Measurements from ENCODE around the gene SGCD. TPM values are rescaled to one million over a fixed set of nuclear protein-coding genes. Genes with fewer than 3 reads are reported as not detected.

Gene SGCD
- total and polyA plus RNA-seq, 2 of the 4 experiments (the other 2 are of a cell fraction), result 5.8 to 10.6 TPM

DNA sequence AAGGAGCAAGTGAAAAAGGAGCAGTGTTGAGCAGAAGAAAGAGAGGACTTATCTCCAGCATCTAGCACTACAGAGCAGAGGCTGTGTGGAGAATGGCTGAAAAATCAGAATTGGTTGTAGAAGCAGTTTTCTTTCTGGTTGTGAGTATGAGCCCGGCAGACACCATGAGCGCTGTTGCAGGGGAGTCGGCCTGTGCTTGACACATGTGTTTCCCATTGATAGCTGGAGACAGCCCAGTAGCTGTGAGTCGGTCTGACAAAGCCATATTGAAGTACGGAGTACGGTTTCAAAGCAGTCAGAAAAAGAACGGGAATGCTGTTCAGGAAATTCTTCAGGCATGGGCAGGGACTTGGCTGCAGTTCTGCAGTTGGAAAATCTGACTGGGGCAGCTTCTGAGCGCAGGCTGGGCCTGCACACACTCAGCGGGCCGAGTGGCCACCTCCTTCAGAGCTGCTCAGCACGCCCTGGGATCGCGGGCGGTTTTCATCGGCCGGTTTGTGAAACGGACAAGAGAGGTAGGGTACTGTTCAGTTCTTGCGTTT lies at the start of gene SGCD (continued):
- TF ChIP-seq, protein P1, sequence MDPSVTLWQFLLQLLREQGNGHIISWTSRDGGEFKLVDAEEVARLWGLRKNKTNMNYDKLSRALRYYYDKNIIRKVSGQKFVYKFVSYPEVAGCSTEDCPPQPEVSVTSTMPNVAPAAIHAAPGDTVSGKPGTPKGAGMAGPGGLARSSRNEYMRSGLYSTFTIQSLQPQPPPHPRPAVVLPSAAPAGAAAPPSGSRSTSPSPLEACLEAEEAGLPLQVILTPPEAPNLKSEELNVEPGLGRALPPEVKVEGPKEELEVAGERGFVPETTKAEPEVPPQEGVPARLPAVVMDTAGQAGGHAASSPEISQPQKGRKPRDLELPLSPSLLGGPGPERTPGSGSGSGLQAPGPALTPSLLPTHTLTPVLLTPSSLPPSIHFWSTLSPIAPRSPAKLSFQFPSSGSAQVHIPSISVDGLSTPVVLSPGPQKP (IDR thresholded peaks at IDR 0.05; ENCODE audit: borderline replicate concordance, low read depth, low read length), result no peak
- TF ChIP-seq MAFK (IDR thresholded peaks at IDR 0.05; ENCODE audit: low read depth, low read length) (no peak), MXI1 (IDR thresholded peaks at IDR 0.05; ENCODE audit: borderline replicate concordance, low read depth, low read length) (peak; percentile 38; the same call in 1 of the 2 replicates), BHLHE40 (IDR thresholded peaks at IDR 0.05; ENCODE audit: low read depth, low read length) (no peak), POLR2A (IDR thresholded peaks at IDR 0.05; ENCODE audit: low read depth, low read length) (peak; percentile 56)

DNA sequence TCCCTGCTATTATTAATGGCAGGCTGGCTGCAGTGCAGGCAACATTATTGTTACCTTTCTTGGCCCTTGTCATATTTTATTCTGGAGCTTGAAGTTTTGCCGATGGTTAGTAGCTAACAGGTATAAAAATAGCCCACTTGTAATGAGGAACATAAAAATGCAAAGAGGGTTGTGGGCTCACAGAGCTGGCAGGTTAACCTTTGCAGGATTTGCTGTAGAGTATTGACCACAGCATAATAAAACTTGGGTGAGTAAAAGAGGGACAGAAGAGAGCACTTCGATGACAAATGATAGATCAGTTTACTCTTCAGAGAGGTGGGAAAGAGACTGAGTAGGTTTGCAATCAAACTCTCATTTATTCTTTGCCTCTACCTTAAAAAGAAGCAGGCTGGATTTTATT lies 49.7 kb upstream of the SGCD start:
- Histone ChIP-seq H3K4me3 (ENCODE audit: insufficient read depth, low read depth, low read length) (no peak overlapping the region), H3K27ac (ENCODE audit: insufficient read depth, low read length) (no peak overlapping the region), H3K4me2 (ENCODE audit: low read depth, low read length) (no peak overlapping the region), H3K9ac (ENCODE audit: low read depth, low read length) (no peak overlapping the region), H3K36me3 (ENCODE audit: control insufficient read depth, insufficient read depth, low read length) (no peaks in the 10 kb centered on the region), H2AK5ac (ENCODE audit: low read depth, low read length) (no peak overlapping the region), H2BK15ac (ENCODE audit: low read depth, low read length) (no peak overlapping the region), H3K27me3 (ENCODE audit: control insufficient read depth, insufficient read depth, low read length) (no peaks in the 10 kb centered on the region), H3K4me1 (ENCODE audit: control insufficient read depth, insufficient read depth, low read length) (peaks cover 3% of the 10 kb centered on the region), H3K9me3 (ENCODE audit: control insufficient read depth, insufficient read depth, low read length) (no peaks in the 10 kb centered on the region), H3K18ac (ENCODE audit: low read depth, low read length) (no peak overlapping the region), H2BK120ac (ENCODE audit: low read depth, low read length) (no peak overlapping the region), H3K23ac (ENCODE audit: low read depth, low read length) (no peak overlapping the region), H2BK5ac (ENCODE audit: low read depth, low read length, poor library complexity, severe bottlenecking) (no peak overlapping the region), H4K8ac (ENCODE audit: low read depth in 2 of 2, low read length in 2 of 2) (no peak overlapping the region), H2AFZ (replicated peaks; ENCODE audit: low read length, poor library complexity) (no peak overlapping the region), H3K79me1 (ENCODE audit: low read depth in 1 of 2, low read length in 2 of 2) (no peaks in the 10 kb centered on the region), H4K5ac (ENCODE audit: low read depth, low read length) (no peak overlapping the region; the same call in 1 of the 2 replicates), H2AK9ac (replicated peaks; ENCODE audit: low read depth, low read length, poor library complexity) (no peak overlapping the region), H3K9me1 (ENCODE audit: insufficient read depth, low read length) (0 out of 2 replicates have a peak, but pooled peaks cover 2% of the 10 kb centered on the region), H4K20me1 (ENCODE audit: insufficient read depth, low read length) (no peaks in the 10 kb centered on the region), H4K91ac (ENCODE audit: insufficient read depth, low read depth, low read length) (no peak overlapping the region), H3K14ac (replicated peaks; ENCODE audit: low read depth, low read length) (no peak overlapping the region), H2BK20ac (ENCODE audit: low read depth, low read length) (no peak overlapping the region), H3K4ac (ENCODE audit: low read depth, low read length) (no peak overlapping the region), H3K56ac (ENCODE audit: extremely low read depth, insufficient read depth, low read length) (no peak overlapping the region)
- dilution Hi-C loops (cut with HindIII; ENCODE audit: low sequenced_read_pairs, unreplicated experiment) (no loop called here), in situ Hi-C loops (cut with MboI; ENCODE audit: low sequenced_read_pairs) (no loop called here), intact Hi-C loops (cut with micrococcal nuclease) (no loop called here)
- 50% methylated on average over 1 of the region's 2 CpGs; no CpG with 5 or more reads in 1 of the 2 experiments for WGBS, 2 experiments (ENCODE audit: extremely low coverage in 2 of 2, insufficient read length in 1 of 2)
- TF ChIP-seq MXI1 (IDR thresholded peaks at IDR 0.05; ENCODE audit: borderline replicate concordance, low read depth, low read length), result no peak
- TF ChIP-seq, protein P1 (IDR thresholded peaks at IDR 0.05; ENCODE audit: borderline replicate concordance, low read depth, low read length), result no peak
- no peak for TF ChIP-seq POLR2A (IDR thresholded peaks at IDR 0.05; ENCODE audit: low read depth, low read length)
- TF ChIP-seq CHD1 (IDR thresholded peaks at IDR 0.05; ENCODE audit: low read depth, low read length), result no peak
- TF ChIP-seq, protein P2, sequence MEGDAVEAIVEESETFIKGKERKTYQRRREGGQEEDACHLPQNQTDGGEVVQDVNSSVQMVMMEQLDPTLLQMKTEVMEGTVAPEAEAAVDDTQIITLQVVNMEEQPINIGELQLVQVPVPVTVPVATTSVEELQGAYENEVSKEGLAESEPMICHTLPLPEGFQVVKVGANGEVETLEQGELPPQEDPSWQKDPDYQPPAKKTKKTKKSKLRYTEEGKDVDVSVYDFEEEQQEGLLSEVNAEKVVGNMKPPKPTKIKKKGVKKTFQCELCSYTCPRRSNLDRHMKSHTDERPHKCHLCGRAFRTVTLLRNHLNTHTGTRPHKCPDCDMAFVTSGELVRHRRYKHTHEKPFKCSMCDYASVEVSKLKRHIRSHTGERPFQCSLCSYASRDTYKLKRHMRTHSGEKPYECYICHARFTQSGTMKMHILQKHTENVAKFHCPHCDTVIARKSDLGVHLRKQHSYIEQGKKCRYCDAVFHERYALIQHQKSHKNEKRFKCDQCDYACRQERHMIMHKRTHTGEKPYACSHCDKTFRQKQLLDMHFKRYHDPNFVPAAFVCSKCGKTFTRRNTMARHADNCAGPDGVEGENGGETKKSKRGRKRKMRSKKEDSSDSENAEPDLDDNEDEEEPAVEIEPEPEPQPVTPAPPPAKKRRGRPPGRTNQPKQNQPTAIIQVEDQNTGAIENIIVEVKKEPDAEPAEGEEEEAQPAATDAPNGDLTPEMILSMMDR (conservative IDR thresholded peaks at IDR 0.05; ENCODE audit: low read depth, low read length), result no peak
- no peak for TF ChIP-seq RCOR1 (IDR thresholded peaks at IDR 0.05; ENCODE audit: insufficient replicate concordance, low read length)
- no peak for TF ChIP-seq MAFK (IDR thresholded peaks at IDR 0.05; ENCODE audit: low read depth, low read length)
- TF ChIP-seq, protein P3, sequence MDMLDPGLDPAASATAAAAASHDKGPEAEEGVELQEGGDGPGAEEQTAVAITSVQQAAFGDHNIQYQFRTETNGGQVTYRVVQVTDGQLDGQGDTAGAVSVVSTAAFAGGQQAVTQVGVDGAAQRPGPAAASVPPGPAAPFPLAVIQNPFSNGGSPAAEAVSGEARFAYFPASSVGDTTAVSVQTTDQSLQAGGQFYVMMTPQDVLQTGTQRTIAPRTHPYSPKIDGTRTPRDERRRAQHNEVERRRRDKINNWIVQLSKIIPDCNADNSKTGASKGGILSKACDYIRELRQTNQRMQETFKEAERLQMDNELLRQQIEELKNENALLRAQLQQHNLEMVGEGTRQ (IDR thresholded peaks at IDR 0.05; ENCODE audit: low read depth, low read length), result no peak
- ChIA-PET POLR2A (ENCODE audit: unreplicated experiment) (no interaction called here), CTCF (no interaction called here)
- DNase-seq (no peak), ATAC-seq (ENCODE audit: low read depth) (no peak)
- no TSS peak for BruUV-seq (replicated peaks)

Data from IMR-90 (cell line).